ENCODE data around the gene NDUFB8. TPM values are rescaled to one million over a fixed set of nuclear protein-coding genes. Genes with fewer than 3 reads are reported as not detected.

The NDUFB8 gene
- total and polyA plus RNA-seq, 4 donors: 72.4 to 297 (median 199) TPM

GRCh38 chr10:100509241-100509840 is 20.3 kb downstream of the NDUFB8 start:
- no peaks in the 10 kb centered on the region for H3K4me1 ChIP-seq (ENCODE audit: control insufficient read depth in 4 of 4, insufficient read depth in 4 of 4, low read length in 3 of 4)
- no peaks in the 10 kb centered on the region for H3K27me3 ChIP-seq (ENCODE audit: control insufficient read depth in 4 of 4, insufficient read depth in 4 of 4, low read length in 3 of 4)
- H3K9ac ChIP-seq (ENCODE audit: low read depth in 1 of 2, low read length in 2 of 2): no peak overlapping the region
- no peak overlapping the region for H3K27ac ChIP-seq (ENCODE audit: low read depth in 1 of 2, low read length in 2 of 2)
- no peak overlapping the region for H3K4me3 ChIP-seq (ENCODE audit: low read depth in 1 of 3, low read length in 3 of 3)
- DNase-seq (ENCODE audit: low spot score): no peak
- peaks cover 3 to 22% (median 8%) of the 10 kb centered on the region in 4 donors for H3K36me3 ChIP-seq (ENCODE audit: control insufficient read depth in 4 of 4, insufficient read depth in 3 of 4, low read depth in 1 of 4, low read length in 3 of 4)
- no peaks in the 10 kb centered on the region for H3K9me3 ChIP-seq (ENCODE audit: control insufficient read depth in 4 of 4, low read length in 3 of 4)
- TF ChIP-seq GABPA (IDR thresholded peaks at IDR 0.05 in 1 of 2, conservative IDR thresholded peaks at IDR 0.05 in 1 of 2): no peak
- no peak for TF ChIP-seq SP1 (IDR thresholded peaks at IDR 0.05)
- TF ChIP-seq TAF1 (conservative IDR thresholded peaks at IDR 0.05): no peak
- TF ChIP-seq, protein P1, sequence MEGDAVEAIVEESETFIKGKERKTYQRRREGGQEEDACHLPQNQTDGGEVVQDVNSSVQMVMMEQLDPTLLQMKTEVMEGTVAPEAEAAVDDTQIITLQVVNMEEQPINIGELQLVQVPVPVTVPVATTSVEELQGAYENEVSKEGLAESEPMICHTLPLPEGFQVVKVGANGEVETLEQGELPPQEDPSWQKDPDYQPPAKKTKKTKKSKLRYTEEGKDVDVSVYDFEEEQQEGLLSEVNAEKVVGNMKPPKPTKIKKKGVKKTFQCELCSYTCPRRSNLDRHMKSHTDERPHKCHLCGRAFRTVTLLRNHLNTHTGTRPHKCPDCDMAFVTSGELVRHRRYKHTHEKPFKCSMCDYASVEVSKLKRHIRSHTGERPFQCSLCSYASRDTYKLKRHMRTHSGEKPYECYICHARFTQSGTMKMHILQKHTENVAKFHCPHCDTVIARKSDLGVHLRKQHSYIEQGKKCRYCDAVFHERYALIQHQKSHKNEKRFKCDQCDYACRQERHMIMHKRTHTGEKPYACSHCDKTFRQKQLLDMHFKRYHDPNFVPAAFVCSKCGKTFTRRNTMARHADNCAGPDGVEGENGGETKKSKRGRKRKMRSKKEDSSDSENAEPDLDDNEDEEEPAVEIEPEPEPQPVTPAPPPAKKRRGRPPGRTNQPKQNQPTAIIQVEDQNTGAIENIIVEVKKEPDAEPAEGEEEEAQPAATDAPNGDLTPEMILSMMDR (IDR thresholded peaks at IDR 0.05; ENCODE audit: low read depth, low read length, missing input control): no peak
- TF ChIP-seq HNF4G (IDR thresholded peaks at IDR 0.05): no peak
- TF ChIP-seq RXRA (IDR thresholded peaks at IDR 0.05): no peak
- TF ChIP-seq RAD21 (IDR thresholded peaks at IDR 0.05): no peak
- no peak for TF ChIP-seq NR2F2 (IDR thresholded peaks at IDR 0.05)
- TF ChIP-seq FOXA1 (IDR thresholded peaks at IDR 0.05): no peak
- no peak for TF ChIP-seq EGR1 (IDR thresholded peaks at IDR 0.05; ENCODE audit: low read depth in 2 of 2)
- WGBS: 80% methylated on average over 8 of the region's 8 CpGs

DNA sequence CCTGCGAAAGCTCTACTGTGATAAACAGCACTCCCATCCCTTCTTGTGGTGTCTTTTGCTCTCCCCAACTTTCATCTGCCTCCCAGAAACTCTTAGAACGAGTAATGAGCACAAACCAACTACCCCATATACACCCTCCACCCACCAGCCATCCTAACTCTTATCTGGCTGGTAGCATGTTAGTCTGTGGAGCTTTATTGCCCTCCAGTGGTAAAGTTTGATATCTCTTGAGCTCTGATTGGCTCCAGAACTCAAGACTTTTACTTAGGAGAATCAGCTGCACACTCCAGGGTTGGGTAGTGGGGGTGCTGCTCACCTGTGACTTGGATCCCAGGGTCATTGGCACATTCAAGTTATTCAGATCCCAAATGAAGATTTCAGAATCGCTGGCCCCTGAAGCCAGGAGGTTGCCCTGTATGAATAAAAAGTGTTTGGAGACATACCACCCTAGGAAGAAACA is 20.9 kb downstream of the NDUFB8 start:
- no peaks in the 10 kb centered on the region for H3K4me1 ChIP-seq (ENCODE audit: control insufficient read depth in 4 of 4, insufficient read depth in 4 of 4, low read length in 3 of 4)
- no peak overlapping the region for H3K4me3 ChIP-seq (ENCODE audit: low read depth in 1 of 3, low read length in 3 of 3)
- WGBS: 64% methylated on average over 3 of the region's 3 CpGs
- no peak for DNase-seq (ENCODE audit: low spot score)
- TF ChIP-seq, protein P2, sequence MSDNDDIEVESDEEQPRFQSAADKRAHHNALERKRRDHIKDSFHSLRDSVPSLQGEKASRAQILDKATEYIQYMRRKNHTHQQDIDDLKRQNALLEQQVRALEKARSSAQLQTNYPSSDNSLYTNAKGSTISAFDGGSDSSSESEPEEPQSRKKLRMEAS (IDR thresholded peaks at IDR 0.05): no peak
- TF ChIP-seq FOXA1 (IDR thresholded peaks at IDR 0.05): no peak
- TF ChIP-seq TAF1 (conservative IDR thresholded peaks at IDR 0.05): no peak
- TF ChIP-seq FOXA2 (IDR thresholded peaks at IDR 0.05): no peak
- no peak for TF ChIP-seq NR2F2 (IDR thresholded peaks at IDR 0.05)
- peak; percentile 78 to 89 for TF ChIP-seq RAD21 (IDR thresholded peaks at IDR 0.05)
- TF ChIP-seq, protein P1 (IDR thresholded peaks at IDR 0.05; ENCODE audit: low read depth, low read length, missing input control): peak; percentile 48
- no peak for TF ChIP-seq JUND (IDR thresholded peaks at IDR 0.05)
- no peak for TF ChIP-seq SP1 (IDR thresholded peaks at IDR 0.05)
- TF ChIP-seq, protein P3, sequence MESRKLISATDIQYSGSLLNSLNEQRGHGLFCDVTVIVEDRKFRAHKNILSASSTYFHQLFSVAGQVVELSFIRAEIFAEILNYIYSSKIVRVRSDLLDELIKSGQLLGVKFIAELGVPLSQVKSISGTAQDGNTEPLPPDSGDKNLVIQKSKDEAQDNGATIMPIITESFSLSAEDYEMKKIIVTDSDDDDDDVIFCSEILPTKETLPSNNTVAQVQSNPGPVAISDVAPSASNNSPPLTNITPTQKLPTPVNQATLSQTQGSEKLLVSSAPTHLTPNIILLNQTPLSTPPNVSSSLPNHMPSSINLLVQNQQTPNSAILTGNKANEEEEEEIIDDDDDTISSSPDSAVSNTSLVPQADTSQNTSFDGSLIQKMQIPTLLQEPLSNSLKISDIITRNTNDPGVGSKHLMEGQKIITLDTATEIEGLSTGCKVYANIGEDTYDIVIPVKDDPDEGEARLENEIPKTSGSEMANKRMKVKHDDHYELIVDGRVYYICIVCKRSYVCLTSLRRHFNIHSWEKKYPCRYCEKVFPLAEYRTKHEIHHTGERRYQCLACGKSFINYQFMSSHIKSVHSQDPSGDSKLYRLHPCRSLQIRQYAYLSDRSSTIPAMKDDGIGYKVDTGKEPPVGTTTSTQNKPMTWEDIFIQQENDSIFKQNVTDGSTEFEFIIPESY (IDR thresholded peaks at IDR 0.05): no peak
- TF ChIP-seq GABPA (IDR thresholded peaks at IDR 0.05 in 1 of 2, conservative IDR thresholded peaks at IDR 0.05 in 1 of 2): no peak
- no peaks in the 10 kb centered on the region for H3K27me3 ChIP-seq (ENCODE audit: control insufficient read depth in 4 of 4, insufficient read depth in 4 of 4, low read length in 3 of 4)
- H3K27ac ChIP-seq (ENCODE audit: low read depth in 1 of 2, low read length in 2 of 2): no peak overlapping the region
- H3K9ac ChIP-seq (ENCODE audit: low read depth in 1 of 2, low read length in 2 of 2): no peak overlapping the region
- H3K36me3 ChIP-seq (ENCODE audit: control insufficient read depth in 4 of 4, insufficient read depth in 3 of 4, low read depth in 1 of 4, low read length in 3 of 4): peaks cover 3 to 22% (median 8%) of the 10 kb centered on the region in 4 donors
- H3K9me3 ChIP-seq (ENCODE audit: control insufficient read depth in 4 of 4, low read length in 3 of 4): no peaks in the 10 kb centered on the region

All from liver (tissue), 9 donors.